Keratinocyte (primary cell): ENCODE results near the gene NELL2.

ENCODE experiments used
- CTCF ChIP-seq, 3 experiments: IDR thresholded peaks in 1 of 3; conservative IDR thresholded peaks in 1 of 3; optimal IDR thresholded peaks in 1 of 3; 2 replicates in 2 of 3; 3 replicates in 1 of 3; pipeline versions ENCODE3 to v1.5.1; 2011; ENCODE audit warnings: low read length in 3 of 3, mild to moderate bottlenecking in 3 of 3, moderate library complexity in 2 of 3, control low read depth in 1 of 3, inconsistent platforms in 1 of 3; ENCODE audit not compliant: insufficient read depth in 2 of 3; ENCODE audit errors: extremely low read depth in 1 of 3
- EZH2 ChIP-seq: IDR thresholded peaks from one replicate; pipeline ENCODE4 v1.6.1; 2012; ENCODE audit warnings: inconsistent platforms, mild to moderate bottlenecking, low read length, moderate library complexity

GRCh38 chr12:44858226-44858855 lies 17.8 kb downstream of the NELL2 start:
- TF ChIP-seq CTCF (optimal IDR thresholded peaks at IDR 0.05 in 1 of 3, IDR thresholded peaks at IDR 0.05 in 1 of 3, conservative IDR thresholded peaks at IDR 0.05 in 1 of 3; ENCODE audit: extremely low read depth in 1 of 3, insufficient read depth in 2 of 3, low read length in 3 of 3) (no peak), EZH2 (no peak)
